Astrocyte (in vitro differentiated cells and primary cell): ENCODE data around the gene TM2D1. TPM values are rescaled to one million over a fixed set of nuclear protein-coding genes. Genes with fewer than 3 reads are reported as not detected.

Experiments
- DNase-seq: peaks from one replicate; pipeline ENCODE4 v3.0.0-alpha.2; 2010; ENCODE audit warnings: low read depth
- FAIRE-seq: peaks from 2 replicates; lab custom pipeline; 2011; peaks lifted over from hg19 to GRCh38; lab: Jason Lieb, UNC
- H2AFZ ChIP-seq: 2 replicates; pipeline ENCODE4 v1.6.0; 2012; ENCODE audit warnings: low read depth, low read length, inconsistent platforms
- H3K27ac ChIP-seq: 2 replicates; pipeline ENCODE4 v1.5.1; 2011; ENCODE audit warnings: low read depth, low read length, inconsistent platforms
- H3K27me3 ChIP-seq: 2 replicates; pipeline ENCODE4 v1.6.0; 2011; ENCODE audit warnings: low read length, inconsistent platforms; ENCODE audit not compliant: insufficient read depth
- H3K36me3 ChIP-seq: 2 replicates; pipeline ENCODE4 v1.5.1; 2011; ENCODE audit warnings: low read length, inconsistent platforms; ENCODE audit not compliant: insufficient read depth
- H3K4me1 ChIP-seq: 2 replicates; pipeline ENCODE4 v1.5.1; 2011; ENCODE audit warnings: low read length, inconsistent platforms; ENCODE audit not compliant: insufficient read depth
- H3K4me2 ChIP-seq: 2 replicates; pipeline ENCODE4 v1.6.0; 2012; ENCODE audit warnings: low read length, inconsistent platforms
- H3K4me3 ChIP-seq: 2 replicates; pipeline ENCODE4 v1.5.1; 2011; ENCODE audit warnings: low read depth, mild to moderate bottlenecking, low read length, inconsistent platforms; ENCODE audit not compliant: insufficient read depth
- H3K79me2 ChIP-seq: 2 replicates; pipeline ENCODE4 v1.6.0; 2012; ENCODE audit warnings: mild to moderate bottlenecking, low read length, inconsistent platforms; ENCODE audit not compliant: insufficient read depth
- H3K9ac ChIP-seq: 2 replicates; pipeline ENCODE4 v1.6.0; 2012; ENCODE audit warnings: mild to moderate bottlenecking, low read length, inconsistent platforms
- H3K9me3 ChIP-seq: 2 replicates; pipeline ENCODE4 v1.5.1; 2012; ENCODE audit warnings: low read depth, mild to moderate bottlenecking, low read length, inconsistent platforms; ENCODE audit not compliant: insufficient read depth
- H4K20me1 ChIP-seq: 2 replicates; pipeline ENCODE4 v1.6.0; 2012; ENCODE audit warnings: low read length, inconsistent platforms; ENCODE audit not compliant: insufficient read depth
- H3K27ac Mint-ChIP-seq: one replicate; pipeline ENCODE4 v1.8.0; 2021; ENCODE audit warnings: mild to moderate bottlenecking, mixed read lengths; ENCODE audit not compliant: unreplicated experiment
- H3K27me3 Mint-ChIP-seq: one replicate; pipeline ENCODE4 v1.8.0; 2021; ENCODE audit warnings: low read depth, mixed read lengths; ENCODE audit not compliant: unreplicated experiment
- H3K36me3 Mint-ChIP-seq: one replicate; pipeline ENCODE4 v1.8.0; 2021; ENCODE audit warnings: low read depth, mixed read lengths; ENCODE audit not compliant: unreplicated experiment
- H3K4me1 Mint-ChIP-seq: one replicate; pipeline ENCODE4 v1.8.0; 2021; ENCODE audit warnings: low read depth, mixed read lengths; ENCODE audit not compliant: unreplicated experiment
- H3K4me3 Mint-ChIP-seq: one replicate; pipeline ENCODE4 v1.8.0; 2021; ENCODE audit warnings: mild to moderate bottlenecking, moderate library complexity, mixed read lengths; ENCODE audit not compliant: unreplicated experiment
- H3K9me3 Mint-ChIP-seq: one replicate; pipeline ENCODE4 v1.8.0; 2021; ENCODE audit warnings: mild to moderate bottlenecking, mixed read lengths; ENCODE audit not compliant: unreplicated experiment
- CTCF ChIP-seq: IDR thresholded peaks from 2 replicates; pipeline ENCODE4 v1.5.1; 2011; ENCODE audit warnings: low read depth, mild to moderate bottlenecking, inconsistent platforms, low read length, moderate library complexity; ENCODE audit not compliant: insufficient read depth
- EZH2 ChIP-seq: IDR thresholded peaks from 2 replicates; pipeline ENCODE4 v1.6.1; 2012; ENCODE audit warnings: mild to moderate bottlenecking, low read length, inconsistent platforms; ENCODE audit not compliant: insufficient read depth
- total RNA-seq: library from RNA; stranded (reverse); gene quantifications from 2 replicates; pipeline ENCODE4 v1.2.1, GENCODE V29; 2021

Gene TM2D1
- total RNA-seq, 1 donor from 2014 or later, result 33.3 TPM

- Histone ChIP-seq H2AFZ (no peak overlapping the region), H3K27ac (no peak overlapping the region), H3K36me3 (no peaks in the 10 kb centered on the region), H3K4me1 (no peaks in the 10 kb centered on the region), H3K9ac (no peak overlapping the region), H3K79me2 (no peaks in the 10 kb centered on the region), H4K20me1 (no peaks in the 10 kb centered on the region), H3K4me3 (no peak overlapping the region), H3K27me3 (no peaks in the 10 kb centered on the region), H3K4me2 (no peak overlapping the region), H3K9me3 (no peaks in the 10 kb centered on the region)
- FAIRE-seq, result no peak
- TF ChIP-seq CTCF (no peak), EZH2 (no peak)
- no peak overlapping the region for H3K27ac Mint-ChIP-seq
- no peaks in the 10 kb centered on the region for H3K9me3 Mint-ChIP-seq
- H3K36me3 Mint-ChIP-seq, result no peaks in the 10 kb centered on the region
- H3K4me3 Mint-ChIP-seq, result no peak overlapping the region
- no peak for DNase-seq
- H3K27me3 Mint-ChIP-seq, result no peaks in the 10 kb centered on the region
- H3K4me1 Mint-ChIP-seq, result peaks cover 10% of the 10 kb centered on the region
These were observed 29.1 kb upstream of the TM2D1 start for GRCh38 chr1:61753998-61754508.

DNA sequence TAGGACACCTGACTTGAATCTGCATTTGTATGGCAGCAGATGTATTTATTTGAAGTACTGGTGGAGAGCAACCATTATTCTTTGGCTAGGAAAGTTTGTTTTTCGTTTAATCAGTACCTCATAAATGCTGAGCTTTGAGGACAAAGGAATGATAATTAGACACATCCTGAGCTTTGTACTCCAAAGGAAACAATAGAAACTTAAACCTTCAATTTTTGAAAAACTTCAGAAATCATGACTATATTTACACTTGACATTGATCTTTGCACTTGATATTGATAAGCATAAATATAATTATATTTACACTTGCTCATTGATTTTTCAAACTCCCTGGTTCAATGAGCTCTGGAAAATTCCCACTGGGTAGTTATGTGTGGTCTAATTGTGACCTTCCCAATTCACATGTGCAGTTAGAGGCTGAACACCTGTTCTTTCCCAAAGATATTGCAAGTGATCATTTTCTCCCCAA lies 28.0 kb upstream of the TM2D1 start:
- no peak for TF ChIP-seq CTCF
- TF ChIP-seq EZH2, result no peak
- no peaks in the 10 kb centered on the region for H3K27me3 Mint-ChIP-seq
- no peak for DNase-seq
- Histone ChIP-seq H3K36me3 (no peaks in the 10 kb centered on the region), H3K79me2 (no peaks in the 10 kb centered on the region), H3K9ac (no peak overlapping the region), H4K20me1 (no peaks in the 10 kb centered on the region), H3K9me3 (no peaks in the 10 kb centered on the region), H3K4me2 (no peak overlapping the region), H3K4me3 (no peak overlapping the region), H3K27me3 (no peaks in the 10 kb centered on the region), H3K4me1 (no peaks in the 10 kb centered on the region), H2AFZ (no peak overlapping the region), H3K27ac (no peak overlapping the region)
- no peak overlapping the region for H3K4me3 Mint-ChIP-seq
- H3K36me3 Mint-ChIP-seq, result no peaks in the 10 kb centered on the region
- H3K4me1 Mint-ChIP-seq, result peaks cover 3% of the 10 kb centered on the region
- H3K9me3 Mint-ChIP-seq, result no peaks in the 10 kb centered on the region
- H3K27ac Mint-ChIP-seq, result no peak overlapping the region
- FAIRE-seq, result no peak

DNA sequence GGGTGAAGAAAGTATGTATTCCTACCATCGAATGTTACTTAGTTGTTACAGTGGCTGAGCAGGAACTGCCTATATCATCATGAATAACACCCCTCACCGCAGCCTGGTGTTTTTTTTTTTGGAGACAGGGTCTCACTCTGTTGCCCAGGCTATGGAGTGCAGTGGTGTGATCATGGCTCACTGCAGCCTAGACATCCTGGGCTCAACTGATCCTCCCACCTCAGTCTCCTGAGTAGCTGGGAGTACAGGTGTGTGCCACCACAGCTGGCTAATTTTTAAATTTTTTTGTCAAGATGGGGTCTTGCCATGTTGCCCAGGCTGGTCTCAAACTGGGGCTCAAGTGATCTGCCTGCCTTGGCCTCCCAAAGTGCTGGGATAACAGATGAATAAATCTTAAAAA lies 24.6 kb upstream of the TM2D1 start:
- Histone ChIP-seq H3K36me3 (no peaks in the 10 kb centered on the region), H4K20me1 (no peaks in the 10 kb centered on the region), H3K4me2 (no peak overlapping the region), H3K9ac (no peak overlapping the region), H3K9me3 (no peaks in the 10 kb centered on the region), H2AFZ (no peak overlapping the region), H3K27me3 (no peaks in the 10 kb centered on the region), H3K27ac (no peak overlapping the region), H3K79me2 (no peaks in the 10 kb centered on the region), H3K4me3 (no peak overlapping the region), H3K4me1 (no peaks in the 10 kb centered on the region)
- H3K9me3 Mint-ChIP-seq, result no peaks in the 10 kb centered on the region
- no peak overlapping the region for H3K27ac Mint-ChIP-seq
- no peaks in the 10 kb centered on the region for H3K27me3 Mint-ChIP-seq
- DNase-seq (no peak), FAIRE-seq (no peak)
- no peak for TF ChIP-seq EZH2
- peaks cover 7% of the 10 kb centered on the region for H3K4me1 Mint-ChIP-seq
- no peak overlapping the region for H3K4me3 Mint-ChIP-seq
- no peaks in the 10 kb centered on the region for H3K36me3 Mint-ChIP-seq
